COR-L47 (cell line): Measurements from ENCODE around the gene TEAD4.

Experiments used
- DNase-seq: peaks from one replicate; lab custom pipeline; 2025; lab: John Stamatoyannopoulos, UW

TEAD4 gene

DNA sequence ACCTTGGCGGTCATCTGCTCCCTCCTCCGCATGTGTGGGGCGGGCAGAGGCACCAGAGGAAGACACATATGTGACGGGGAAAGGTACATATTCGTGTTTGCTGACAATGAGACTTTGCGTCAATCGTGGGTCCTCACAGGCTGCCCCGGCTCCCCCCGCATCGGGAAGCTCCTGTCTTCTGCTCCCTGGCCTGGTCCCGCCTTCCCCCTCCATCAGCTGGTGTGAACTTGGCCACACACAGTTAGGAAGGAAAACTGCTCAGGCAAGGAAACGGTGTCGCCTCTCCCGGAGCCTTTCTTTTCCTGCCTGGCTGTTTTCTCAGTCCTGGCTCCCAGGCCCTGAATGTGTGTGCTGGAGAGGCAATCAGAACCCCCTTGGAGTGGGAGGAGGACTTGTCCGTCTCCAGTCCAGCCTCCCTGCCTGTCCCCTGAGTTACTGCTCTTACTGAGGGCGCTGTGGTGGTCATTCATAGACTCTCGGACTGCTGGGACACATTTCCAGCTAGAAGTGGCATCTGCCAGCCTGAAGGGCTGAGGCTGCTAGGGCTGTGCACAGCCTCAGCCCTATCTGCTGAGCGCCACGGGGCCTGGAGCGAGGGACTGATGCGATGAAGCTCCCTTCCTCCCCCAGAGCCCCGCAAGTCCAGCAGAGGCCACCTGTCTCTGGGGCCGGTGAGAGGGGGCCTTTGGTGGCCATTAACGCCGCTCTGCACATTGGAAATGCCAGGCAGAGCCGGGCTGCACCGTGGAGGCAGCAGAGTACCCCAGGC, 73.8 kb downstream of the TEAD4 start:
- DNase-seq: no peak

DNA sequence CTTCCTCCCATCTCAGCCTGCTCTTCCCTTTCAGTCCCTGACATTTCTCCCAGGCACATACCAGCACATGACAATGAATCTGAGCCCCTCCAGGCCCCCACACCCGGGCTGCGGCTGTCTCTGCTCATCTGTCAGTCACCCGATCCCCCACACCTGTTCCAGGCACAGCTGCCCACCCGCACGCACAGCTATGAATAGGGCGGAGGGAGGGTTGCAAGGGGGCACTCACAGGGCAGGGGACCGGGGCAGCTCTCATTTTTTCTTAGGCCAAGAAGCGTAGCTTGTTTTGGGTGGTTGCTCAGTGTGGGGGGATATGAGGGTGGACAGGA, 74.3 kb downstream of the TEAD4 start:
- no peak for DNase-seq

DNA sequence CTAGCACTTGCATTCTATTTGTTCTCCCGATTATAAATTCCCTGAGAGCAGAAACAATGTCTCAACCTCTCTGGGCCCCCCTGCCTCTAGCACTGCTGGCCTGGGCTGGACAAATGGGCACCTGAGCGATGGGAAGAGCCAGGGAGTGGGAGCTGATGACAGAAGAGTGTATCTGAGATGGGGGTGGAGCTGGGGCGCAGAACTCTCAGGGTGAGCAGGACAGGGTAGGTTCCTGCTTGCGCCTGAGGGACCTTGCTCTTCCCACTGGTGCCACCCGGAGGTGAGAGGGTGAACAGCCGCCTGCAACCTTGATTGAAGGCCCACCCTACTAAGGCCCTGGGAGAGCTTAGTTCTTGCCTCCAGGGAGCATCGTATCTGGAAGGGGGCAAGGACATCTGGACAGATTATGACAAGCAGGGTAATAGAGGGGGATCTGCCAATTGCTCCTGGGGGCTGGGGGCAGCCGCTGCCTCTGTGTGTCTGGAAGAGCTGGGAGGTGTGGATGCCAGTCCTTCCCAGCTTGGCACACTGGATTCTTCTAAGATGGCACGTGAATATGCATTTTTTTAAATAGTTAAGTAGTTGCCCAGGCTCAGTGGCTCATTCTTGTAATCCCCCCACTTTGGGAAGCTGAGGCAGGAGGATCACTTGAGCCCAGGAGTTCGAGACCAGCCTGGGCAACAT, 75.0 kb downstream of the TEAD4 start:
- DNase-seq: peak; percentile 12

DNA sequence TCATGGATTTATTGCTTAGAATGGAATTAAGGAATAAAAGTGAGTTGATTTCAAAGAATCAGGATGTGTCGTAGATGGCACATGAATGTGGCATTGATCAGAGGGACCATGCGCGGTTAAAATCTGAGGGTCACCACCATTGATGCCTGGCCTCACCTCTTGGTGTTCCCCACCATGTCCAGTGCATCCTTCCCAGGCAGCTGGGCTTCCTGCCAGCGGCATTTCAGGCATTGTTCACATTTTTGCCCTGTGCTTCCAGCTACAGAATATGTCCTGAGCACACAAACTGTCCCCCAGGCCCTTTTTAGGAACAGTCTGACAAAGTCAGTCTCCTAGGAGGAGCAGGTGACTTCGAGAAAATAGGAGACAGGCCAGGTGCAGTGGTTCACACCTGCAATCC, 76.0 kb downstream of the TEAD4 start:
- no peak for DNase-seq

DNA sequence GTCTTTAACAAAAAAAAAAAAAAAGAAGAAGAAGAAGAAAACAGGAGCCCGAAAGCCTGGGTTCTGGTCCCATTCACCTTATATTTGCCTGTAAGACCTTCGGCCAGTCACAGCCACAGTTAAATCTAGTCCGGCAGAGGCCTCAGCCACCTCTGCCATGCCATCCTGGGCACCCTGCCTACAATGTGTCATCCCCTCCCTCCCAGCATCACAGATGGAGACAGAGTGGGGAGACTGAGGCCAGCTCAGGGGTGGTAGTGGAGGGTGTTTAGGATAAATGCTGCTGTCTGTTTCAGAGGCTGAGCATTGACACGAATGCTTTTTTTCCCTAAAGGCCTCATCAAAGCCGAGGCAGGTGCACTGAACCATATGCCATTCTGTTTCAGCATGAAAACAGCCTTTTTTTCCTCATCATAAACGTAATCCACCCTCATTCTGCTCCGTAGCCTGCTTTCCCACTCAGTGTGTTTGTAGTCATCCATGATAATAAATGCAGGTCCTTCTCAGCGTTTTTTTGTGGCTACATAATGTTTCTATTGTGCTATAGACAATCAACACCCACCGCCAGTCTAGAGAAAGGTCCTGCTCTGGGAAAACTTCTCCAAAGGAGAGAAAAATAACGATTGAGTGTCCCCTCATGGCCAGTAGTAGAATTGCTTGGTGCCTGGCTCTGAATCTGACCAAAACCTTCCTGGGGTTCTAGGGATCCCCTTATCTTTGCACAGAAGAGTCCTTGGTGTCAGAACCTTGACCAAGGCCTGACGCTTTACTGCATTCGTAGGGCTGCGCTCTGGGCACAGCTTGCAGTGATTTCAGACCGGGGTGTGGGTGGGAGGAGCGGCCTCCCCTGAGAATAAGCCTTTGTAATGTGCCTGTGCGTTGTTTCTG, 76.9 kb downstream of the TEAD4 start:
- peak; percentile 2 for DNase-seq

DNA sequence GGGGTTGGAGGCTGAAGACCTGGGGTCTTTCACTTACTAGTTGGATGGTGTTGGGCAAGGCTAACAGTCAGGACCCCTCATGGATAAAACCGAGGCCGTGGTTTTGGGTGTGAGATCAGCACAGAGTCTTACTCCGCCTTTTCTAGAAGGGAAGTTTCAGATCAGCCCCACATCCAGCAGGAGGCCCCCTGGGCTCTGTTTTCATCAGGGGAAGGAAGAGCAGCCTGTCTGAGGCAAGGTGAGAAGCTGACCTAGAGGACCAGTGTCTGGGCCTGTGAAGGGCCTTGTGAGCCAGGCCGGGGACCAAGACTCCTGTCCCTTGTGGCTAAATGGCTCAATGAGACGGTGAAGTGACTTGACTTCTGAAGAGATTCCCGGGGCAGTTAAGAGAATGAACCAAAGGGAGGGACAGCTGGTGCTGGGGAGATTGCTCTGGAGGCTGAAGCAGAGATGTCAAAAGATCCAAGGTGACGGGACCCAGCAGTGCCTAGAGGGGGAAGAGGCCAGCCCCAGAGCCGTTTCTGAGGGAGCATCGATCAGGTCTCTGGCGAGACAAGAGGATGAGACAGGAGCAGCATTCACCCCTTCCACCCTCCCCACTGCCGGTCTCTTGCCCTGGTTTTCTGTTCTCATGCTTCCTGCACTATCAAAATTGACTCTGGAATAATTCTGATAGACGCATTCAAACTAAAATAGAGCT, 77.9 kb downstream of the TEAD4 start:
- no peak for DNase-seq

DNA sequence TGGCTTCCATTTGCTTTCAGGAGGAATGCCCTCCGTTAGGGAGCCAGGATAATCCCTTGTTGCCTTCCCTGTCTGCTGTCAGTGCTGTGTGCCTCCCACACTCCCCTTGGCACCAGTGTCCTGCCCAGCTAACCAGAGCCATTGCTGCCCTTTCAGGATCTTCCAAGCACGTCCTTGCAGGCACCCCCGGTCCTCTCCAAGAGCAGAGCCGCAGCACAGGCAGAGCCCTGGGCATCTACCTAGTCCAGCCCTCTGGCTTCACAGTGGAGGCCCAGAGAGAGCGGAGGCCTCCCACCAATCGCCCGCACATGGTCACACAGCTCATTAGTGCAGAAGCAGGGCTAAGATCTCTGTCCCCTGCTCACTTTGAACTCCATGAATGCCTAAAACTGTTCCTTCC, 79.0 kb downstream of the TEAD4 start:
- DNase-seq: no peak

DNA sequence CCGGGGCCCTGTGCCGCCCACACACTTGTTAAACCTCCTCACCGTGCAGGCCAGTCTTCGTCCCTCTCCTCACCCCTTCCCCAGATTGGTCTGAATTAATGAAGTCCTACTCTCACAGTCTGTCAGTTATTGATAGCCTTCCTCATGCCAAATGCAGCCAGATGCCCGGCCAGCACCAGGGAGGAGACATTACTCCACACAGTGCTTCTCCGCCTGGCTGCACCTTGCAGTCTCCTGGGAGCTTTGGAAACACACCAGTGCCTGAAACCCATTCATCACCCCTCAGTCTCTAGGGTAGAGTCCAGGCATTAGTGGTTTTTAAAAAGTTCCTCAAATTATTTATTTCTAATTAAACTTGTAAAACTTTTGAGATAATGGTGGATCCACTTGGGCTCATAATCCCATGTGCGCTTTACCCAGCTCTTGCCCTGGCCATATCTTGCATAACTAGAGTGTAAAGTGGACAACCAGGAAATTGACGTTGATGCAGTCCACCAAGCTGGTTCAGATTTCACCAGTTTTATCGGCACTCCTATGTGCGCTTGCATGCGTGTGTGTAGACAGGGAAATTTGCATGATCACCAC, 79.8 kb downstream of the TEAD4 start:
- no peak for DNase-seq

DNA sequence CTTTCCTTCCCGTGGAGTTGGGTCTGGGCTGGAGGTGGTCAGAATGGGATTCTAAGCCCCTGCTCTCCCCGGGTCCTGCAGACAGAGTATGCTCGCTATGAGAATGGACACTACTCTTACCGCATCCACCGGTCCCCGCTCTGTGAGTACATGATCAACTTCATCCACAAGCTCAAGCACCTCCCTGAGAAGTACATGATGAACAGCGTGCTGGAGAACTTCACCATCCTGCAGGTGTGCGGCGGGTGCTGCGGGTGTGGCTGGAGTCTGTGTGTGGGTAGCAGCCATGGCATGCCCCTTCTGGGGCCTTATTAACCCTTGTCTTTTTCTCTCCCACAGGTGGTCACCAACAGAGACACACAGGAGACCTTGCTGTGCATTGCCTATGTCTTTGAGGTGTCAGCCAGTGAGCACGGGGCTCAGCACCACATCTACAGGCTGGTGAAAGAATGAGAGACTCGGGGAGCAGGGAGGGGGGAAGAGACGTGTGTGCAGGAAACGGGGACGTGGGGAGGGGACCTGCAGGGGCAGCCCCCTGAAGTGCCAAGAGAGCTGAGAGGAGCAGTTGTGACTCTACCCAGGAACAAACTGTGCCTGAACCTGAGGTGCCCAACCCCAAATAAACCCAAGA, 80.9 kb downstream of the TEAD4 start:
- DNase-seq: no peak

DNA sequence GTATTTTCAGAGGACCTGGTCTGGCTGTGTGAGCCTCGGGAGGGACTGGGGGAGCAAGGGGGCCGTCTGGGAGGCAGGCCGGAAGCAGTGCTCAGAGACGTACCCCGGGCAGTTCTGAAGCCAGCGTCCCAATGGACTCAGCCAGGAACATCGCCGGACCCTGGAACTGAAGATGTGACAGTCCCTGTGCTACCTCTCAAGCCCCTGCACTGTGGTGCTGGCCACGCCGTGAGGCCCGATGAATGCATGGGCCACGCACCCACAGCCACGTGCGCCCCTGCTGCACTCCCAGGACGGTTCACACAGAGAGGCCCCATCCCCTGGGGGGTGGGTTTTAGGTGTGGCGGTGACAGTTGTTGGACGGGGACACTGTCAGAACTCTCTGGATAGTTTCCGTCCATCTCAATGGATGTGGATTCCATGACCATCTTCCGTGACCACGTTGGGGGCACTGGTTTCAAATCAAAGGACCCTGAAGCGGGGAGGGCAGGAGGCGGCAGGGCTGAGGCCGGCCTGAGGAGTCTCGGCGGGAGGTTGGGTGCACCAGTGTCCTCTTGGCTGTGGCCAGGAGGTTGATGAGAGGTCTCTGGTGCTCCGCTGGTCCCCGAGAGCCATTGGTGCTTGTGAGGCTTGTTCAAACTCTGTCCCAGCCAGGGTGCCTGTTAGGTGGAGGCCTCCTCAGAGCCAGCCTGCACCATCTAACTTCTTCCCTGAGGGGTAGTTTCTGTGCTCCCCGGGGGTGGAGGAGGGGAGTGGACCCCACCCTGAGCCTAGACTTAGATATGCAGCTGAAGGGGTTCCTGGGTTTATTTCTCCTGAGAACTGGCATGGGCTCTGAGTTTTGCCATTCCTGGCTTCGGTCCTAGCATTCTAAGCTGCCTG, 81.7 kb downstream of the TEAD4 start:
- DNase-seq: no peak

DNA sequence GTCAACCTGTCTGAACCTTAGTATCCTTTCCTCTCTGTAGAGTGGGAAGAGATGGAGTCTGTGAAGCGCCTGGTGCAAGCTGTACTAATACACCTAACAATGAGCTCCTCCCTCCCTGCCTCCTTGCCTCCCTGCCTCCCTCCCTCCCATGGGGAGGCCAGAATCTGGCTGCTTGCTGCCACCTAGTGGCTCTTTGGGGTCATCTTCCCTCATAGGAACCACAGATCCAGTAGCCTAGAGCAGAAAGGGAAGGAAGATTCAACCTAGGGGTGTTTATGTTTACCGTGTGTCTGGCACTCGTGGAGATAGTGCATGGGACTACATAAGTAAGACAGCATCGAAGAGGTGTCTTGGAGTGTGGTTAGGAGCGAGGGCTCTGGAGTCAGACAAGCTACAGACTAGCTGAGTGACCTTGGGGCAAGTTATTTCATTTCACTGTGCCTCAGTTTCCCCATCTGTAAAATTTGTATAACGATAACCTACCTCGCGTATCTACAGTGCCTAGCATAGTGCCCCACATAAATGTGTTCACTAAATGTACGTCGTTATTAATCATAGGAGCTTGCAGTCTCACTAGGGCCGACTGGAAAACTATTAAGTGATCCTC, 82.5 kb downstream of the TEAD4 start:
- DNase-seq: peak; percentile 45

DNA sequence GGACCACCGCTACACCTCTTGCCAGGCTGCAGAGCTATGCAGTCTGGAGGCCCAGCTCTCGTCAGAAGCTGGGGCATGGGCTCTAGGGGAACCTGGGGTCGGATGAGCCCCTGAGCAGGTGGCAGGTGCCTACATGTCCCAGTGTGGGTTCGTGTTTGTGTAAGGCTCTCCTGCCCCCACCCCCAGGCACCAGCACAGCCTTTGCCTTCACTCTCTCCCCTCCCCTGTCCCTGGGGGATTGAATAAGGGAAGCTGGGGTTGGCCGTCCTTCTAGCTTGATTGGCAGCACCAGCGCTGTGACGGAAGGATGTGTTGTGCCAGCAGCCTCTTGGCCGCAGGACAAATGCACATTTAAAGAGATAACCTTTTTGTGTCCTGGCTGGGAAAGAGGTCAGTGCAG, 83.2 kb downstream of the TEAD4 start:
- no peak for DNase-seq

DNA sequence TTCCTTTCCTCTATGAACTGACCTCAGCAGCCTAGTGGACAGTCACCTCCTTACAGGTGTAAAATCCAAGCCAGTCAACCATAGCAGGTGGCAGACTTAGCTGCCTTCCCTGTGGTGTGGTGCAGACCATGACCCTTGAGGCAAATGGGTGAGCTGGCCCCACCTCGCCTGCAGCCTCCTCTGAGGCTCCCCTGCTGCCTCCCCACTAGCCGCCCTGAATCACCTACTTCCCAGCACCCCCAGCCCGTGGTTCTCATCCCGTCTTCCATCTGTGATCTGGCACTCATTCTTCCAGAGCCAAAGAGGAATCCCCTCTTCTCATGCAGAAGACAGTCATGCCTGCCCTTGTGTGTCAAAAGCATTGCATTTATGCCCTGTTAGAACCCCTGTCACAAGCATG, 83.6 kb downstream of the TEAD4 start:
- no peak for DNase-seq

DNA sequence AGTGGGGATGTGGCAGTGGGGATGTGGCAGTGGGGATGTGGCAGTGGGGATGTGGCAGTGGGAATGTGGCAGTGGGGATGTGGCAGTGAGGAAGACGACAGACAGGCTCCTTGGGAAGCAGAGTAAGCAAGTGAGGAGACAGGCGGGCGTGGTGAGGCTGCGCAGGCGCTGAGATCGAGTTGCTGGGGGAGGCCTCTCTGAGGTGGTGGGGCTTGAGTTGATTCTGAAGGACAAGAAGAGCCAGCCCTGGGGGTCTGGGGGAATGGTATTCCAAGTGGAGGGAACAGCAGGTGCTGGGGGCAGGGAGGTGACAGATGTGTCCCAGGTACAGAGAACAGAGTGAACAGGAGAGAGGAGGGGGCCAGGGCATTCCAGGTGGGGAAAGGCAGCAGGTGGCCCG, 84.2 kb downstream of the TEAD4 start:
- no peak for DNase-seq

DNA sequence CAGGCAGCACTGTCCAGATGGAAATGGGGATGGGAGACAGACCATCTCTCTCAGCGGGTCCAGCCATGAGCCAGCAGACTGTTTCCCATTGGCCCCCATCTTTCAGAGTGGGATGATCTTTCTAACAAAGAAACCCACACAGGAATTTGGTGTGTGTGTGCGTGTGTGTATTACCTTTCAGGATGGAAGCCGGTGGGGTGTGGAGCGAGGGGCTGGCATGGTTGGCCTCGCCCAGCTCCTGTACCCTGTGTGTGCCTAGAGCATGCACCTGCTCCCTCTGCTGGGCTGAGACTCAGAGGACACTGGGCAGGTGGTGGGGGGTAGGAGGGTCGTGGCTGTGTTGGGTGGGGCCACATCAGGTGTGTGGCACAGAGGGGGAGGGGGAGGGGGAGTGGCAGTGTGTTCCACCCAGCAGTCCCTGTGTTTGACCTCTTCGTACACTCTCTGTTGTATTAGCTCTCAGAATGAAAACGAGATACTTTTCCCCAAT, 85.0 kb downstream of the TEAD4 start:
- DNase-seq: no peak

DNA sequence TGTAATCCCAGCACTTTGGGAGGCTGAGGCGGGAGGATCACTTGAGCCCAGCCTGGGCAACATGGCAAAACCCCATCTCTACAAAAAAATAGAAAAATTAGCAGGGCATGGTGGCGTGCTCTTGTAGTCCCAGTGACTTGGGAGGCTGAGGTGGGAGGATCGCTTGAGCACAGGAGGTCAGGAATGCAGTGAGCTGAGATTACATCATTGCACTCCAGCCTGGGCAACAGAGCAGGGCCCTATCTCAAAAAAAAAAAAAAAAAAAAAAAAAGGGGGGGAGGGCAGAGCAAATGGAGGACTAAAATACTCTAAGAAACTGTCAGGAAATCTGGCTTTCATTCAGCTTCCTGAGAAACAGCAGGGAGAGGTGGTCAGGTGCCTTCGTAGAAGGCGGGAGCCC, 86.3 kb downstream of the TEAD4 start:
- DNase-seq: no peak

DNA sequence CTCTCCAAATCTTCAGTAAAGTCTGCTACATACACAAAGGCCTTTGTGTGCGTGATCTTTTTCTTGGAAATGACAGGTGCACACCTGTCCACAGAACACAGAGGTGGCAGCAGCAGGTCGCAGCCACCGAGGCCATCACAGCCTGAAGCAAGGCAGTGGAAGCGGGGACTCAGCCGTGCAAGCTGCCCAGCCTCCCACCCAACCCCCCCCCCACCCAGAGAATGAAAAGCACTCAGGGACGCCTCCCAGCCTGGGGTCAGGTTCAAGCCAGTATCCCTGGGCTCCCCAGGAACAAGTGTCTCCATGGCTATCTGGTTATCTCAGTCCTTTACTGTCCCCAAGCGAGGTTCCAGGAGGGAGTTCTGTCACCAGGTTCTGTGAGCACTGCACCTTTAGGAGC, 86.8 kb downstream of the TEAD4 start:
- no peak for DNase-seq

DNA sequence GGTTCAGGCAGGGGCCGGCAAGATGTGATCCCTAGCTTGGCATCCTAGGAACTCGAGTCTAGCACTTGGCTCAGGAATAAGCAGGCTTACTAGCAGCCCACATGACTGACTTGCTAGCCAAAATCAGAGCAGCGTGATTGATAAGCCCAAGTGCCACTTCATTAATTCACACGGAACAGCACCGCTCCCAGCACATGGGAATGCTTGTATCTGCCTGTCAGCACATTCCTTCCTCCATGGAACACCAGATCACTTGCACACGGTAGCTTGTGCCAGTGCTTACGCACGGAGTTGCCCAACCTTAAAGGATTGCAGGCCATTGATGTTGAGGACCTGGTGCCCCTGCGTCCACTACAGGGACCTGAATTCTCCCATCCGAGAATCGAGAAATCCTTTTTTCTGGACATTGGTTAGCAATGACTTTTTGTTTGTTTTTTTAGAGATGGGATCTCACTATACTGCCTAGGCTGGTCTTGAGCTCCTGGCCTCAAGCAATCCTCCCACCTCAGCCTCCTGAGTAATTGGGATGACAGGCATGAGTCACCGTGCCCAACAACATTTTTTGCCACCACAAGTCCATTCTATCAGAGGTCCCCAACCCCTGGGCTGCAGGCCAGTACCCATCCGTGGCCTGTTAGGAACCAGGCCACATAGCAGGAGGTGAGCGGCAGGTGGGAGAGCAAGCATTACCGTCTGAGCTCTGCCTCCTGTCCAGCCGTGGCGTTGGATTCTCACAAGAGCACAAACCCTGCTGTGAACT, 87.4 kb downstream of the TEAD4 start:
- no peak for DNase-seq

DNA sequence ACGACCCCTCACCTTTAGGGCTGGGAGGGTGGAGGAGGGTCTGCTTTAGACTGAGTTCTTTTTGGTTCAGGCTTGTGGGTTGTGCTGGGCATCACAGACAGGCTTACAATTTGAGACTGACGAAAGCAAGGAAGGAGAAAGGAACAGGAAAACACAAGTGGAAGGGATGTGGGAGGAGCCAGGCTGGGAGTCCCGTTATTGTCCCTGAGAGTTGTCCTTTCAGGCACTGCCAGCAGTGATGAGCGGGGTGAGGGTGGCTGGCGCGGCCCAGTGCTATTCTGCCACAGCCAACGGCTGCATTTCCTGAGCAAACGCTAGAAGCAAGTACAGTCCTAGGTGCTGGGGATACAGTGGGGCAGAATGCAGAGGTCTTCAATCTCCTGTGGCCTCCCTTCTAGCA, 88.8 kb downstream of the TEAD4 start:
- DNase-seq: no peak
